Neuron (in vitro differentiated cells): ENCODE measurements around the gene PMPCA.

Source experiments
- H2AFZ ChIP-seq: one replicate; pipeline ENCODE4 v1.6.1; 2013; ENCODE audit warnings: low read depth, mild to moderate bottlenecking, inconsistent platforms, low read length, moderate library complexity
- H3K27me3 ChIP-seq: one replicate; pipeline ENCODE4 v1.6.1; 2013; ENCODE audit warnings: low read length; ENCODE audit not compliant: insufficient read depth
- H3K36me3 ChIP-seq: one replicate; pipeline ENCODE4 v1.6.1; 2013; ENCODE audit warnings: low read length; ENCODE audit not compliant: insufficient read depth
- H3K4me1 ChIP-seq: one replicate; pipeline ENCODE4 v1.6.1; 2013; ENCODE audit warnings: low read length; ENCODE audit not compliant: insufficient read depth
- H3K4me3 ChIP-seq: 2 replicates; pipeline ENCODE4 v1.5.1; 2013; ENCODE audit warnings: mild to moderate bottlenecking, low read length, moderate library complexity
- H3K9me3 ChIP-seq: one replicate; pipeline ENCODE4 v1.6.1; 2013; ENCODE audit warnings: low read length

Gene PMPCA

GRCh38 chr9:136410500-136411287 is at the start of gene PMPCA, which contains the start of gene ENTR1:
Gene PMPCA, plus strand, starts transcription at chr9:136410658. Its CDS starts 11 bp downstream, at chr9:136410669.
Gene ENTR1, minus strand, starts transcription at chr9:136410614. Its CDS starts 217 bp downstream, at chr9:136410397.
- Histone ChIP-seq H2AFZ (no peak within 1 kb of the TSS), H3K4me1 (peaks cover 17% of the 10 kb centered on the region), H3K9me3 (no peaks in the 10 kb centered on the region), H3K4me3 (peak within 1 kb of the TSS; percentile 96), H3K36me3 (peaks cover 46% of the 10 kb centered on the region), H3K27me3 (no peaks in the 10 kb centered on the region)

GRCh38 chr9:136361047-136361753 is 49.3 kb upstream of the PMPCA start:
- H3K4me3 ChIP-seq, result no peak overlapping the region
- H3K27me3 ChIP-seq, result no peaks in the 10 kb centered on the region
- no peaks in the 10 kb centered on the region for H3K9me3 ChIP-seq
- no peak overlapping the region for H2AFZ ChIP-seq
- H3K36me3 ChIP-seq, result peaks cover 20% of the 10 kb centered on the region
- no peaks in the 10 kb centered on the region for H3K4me1 ChIP-seq

- H3K4me1 ChIP-seq, result no peaks in the 10 kb centered on the region
- H2AFZ ChIP-seq, result no peak overlapping the region
- no peaks in the 10 kb centered on the region for H3K27me3 ChIP-seq
- no peaks in the 10 kb centered on the region for H3K9me3 ChIP-seq
- no peak overlapping the region for H3K4me3 ChIP-seq
- H3K36me3 ChIP-seq, result peaks cover 14% of the 10 kb centered on the region
Measured at GRCh38 chr9:136361754-136362449, 48.6 kb upstream of the PMPCA start.

- Histone ChIP-seq H3K27me3 (no peaks in the 10 kb centered on the region), H3K9me3 (no peaks in the 10 kb centered on the region), H3K4me3 (no peak overlapping the region), H2AFZ (no peak overlapping the region), H3K4me1 (no peaks in the 10 kb centered on the region), H3K36me3 (peaks cover 9% of the 10 kb centered on the region)
Measured at GRCh38 chr9:136362450-136362784, 48.0 kb upstream of the PMPCA start.

GRCh38 chr9:136363106-136363948 is 47.1 kb upstream of the PMPCA start, which contains the start of gene DNLZ:
Gene DNLZ, minus strand, starts transcription at chr9:136363744. Its CDS starts 30 bp downstream, at chr9:136363714.
- Histone ChIP-seq H3K4me1 (no peaks in the 10 kb centered on the region), H3K9me3 (no peaks in the 10 kb centered on the region), H3K27me3 (no peaks in the 10 kb centered on the region), H3K4me3 (peak within 1 kb of the TSS; percentile 70), H3K36me3 (no peaks in the 10 kb centered on the region), H2AFZ (no peak within 1 kb of the TSS)

- H3K4me3 ChIP-seq, result peak overlapping the region; percentile 4
- H3K9me3 ChIP-seq, result no peaks in the 10 kb centered on the region
- no peak overlapping the region for H2AFZ ChIP-seq
- H3K27me3 ChIP-seq, result no peaks in the 10 kb centered on the region
- H3K4me1 ChIP-seq, result no peaks in the 10 kb centered on the region
- H3K36me3 ChIP-seq, result no peaks in the 10 kb centered on the region
Measured at GRCh38 chr9:136363949-136364748, 46.3 kb upstream of the PMPCA start.

- Histone ChIP-seq H2AFZ (no peak overlapping the region), H3K4me3 (no peak overlapping the region), H3K36me3 (no peaks in the 10 kb centered on the region), H3K4me1 (no peaks in the 10 kb centered on the region), H3K27me3 (no peaks in the 10 kb centered on the region), H3K9me3 (no peaks in the 10 kb centered on the region)
Measured at GRCh38 chr9:136364942-136365774, 45.3 kb upstream of the PMPCA start.

GRCh38 chr9:136365775-136366222 is 44.7 kb upstream of the PMPCA start:
- H3K9me3 ChIP-seq, result no peaks in the 10 kb centered on the region
- H3K4me3 ChIP-seq, result no peak overlapping the region
- no peaks in the 10 kb centered on the region for H3K4me1 ChIP-seq
- H3K27me3 ChIP-seq, result no peaks in the 10 kb centered on the region
- H2AFZ ChIP-seq, result no peak overlapping the region
- H3K36me3 ChIP-seq, result no peaks in the 10 kb centered on the region

- no peak overlapping the region for H3K4me3 ChIP-seq
- H2AFZ ChIP-seq, result no peak overlapping the region
- no peaks in the 10 kb centered on the region for H3K9me3 ChIP-seq
- H3K4me1 ChIP-seq, result no peaks in the 10 kb centered on the region
- no peaks in the 10 kb centered on the region for H3K27me3 ChIP-seq
- no peaks in the 10 kb centered on the region for H3K36me3 ChIP-seq
Measured at GRCh38 chr9:136366826-136367225, 43.6 kb upstream of the PMPCA start.

GRCh38 chr9:136367296-136368145 is 42.9 kb upstream of the PMPCA start:
- no peaks in the 10 kb centered on the region for H3K36me3 ChIP-seq
- H3K27me3 ChIP-seq, result no peaks in the 10 kb centered on the region
- H3K4me1 ChIP-seq, result peaks cover 7% of the 10 kb centered on the region
- no peaks in the 10 kb centered on the region for H3K9me3 ChIP-seq
- no peak overlapping the region for H2AFZ ChIP-seq
- no peak overlapping the region for H3K4me3 ChIP-seq

GRCh38 chr9:136368190-136368589 is 42.3 kb upstream of the PMPCA start:
- H3K4me3 ChIP-seq, result no peak overlapping the region
- no peaks in the 10 kb centered on the region for H3K36me3 ChIP-seq
- H3K9me3 ChIP-seq, result no peaks in the 10 kb centered on the region
- H3K27me3 ChIP-seq, result no peaks in the 10 kb centered on the region
- peaks cover 13% of the 10 kb centered on the region for H3K4me1 ChIP-seq
- no peak overlapping the region for H2AFZ ChIP-seq
